ENCODE results near the gene SLC39A5. TPM values are rescaled to one million over a fixed set of nuclear protein-coding genes. Genes with fewer than 3 reads are reported as not detected.

The SLC39A5 gene
- polyA plus RNA-seq, 1 donor from 2014 or later, result 0.33 TPM

GRCh38 chr12:56255671-56256070, 25.8 kb downstream of the SLC39A5 start:
- no peaks in the 10 kb centered on the region for H3K27me3 ChIP-seq (ENCODE audit: insufficient read depth, low read depth, low read length)
- H3K4me2 ChIP-seq (ENCODE audit: low read length), result no peak overlapping the region
- no peak overlapping the region for H3K27ac ChIP-seq (ENCODE audit: low read length)
- no peaks in the 10 kb centered on the region for H3K9me2 ChIP-seq (ENCODE audit: insufficient read depth, low read length)
- H3K4me3 ChIP-seq (ENCODE audit: low read length), result no peak overlapping the region
- TF ChIP-seq CTCF (IDR thresholded peaks at IDR 0.05; ENCODE audit: poor library complexity, severe bottlenecking) (no peak), EP300 (conservative IDR thresholded peaks at IDR 0.05; ENCODE audit: poor library complexity, severe bottlenecking) (no peak), RAD21 (conservative IDR thresholded peaks at IDR 0.05) (no peak), POLR2AphosphoS5 (IDR thresholded peaks at IDR 0.05) (no peak), MXI1 (conservative IDR thresholded peaks at IDR 0.05; ENCODE audit: poor library complexity, severe bottlenecking) (no peak), EZH2 (IDR thresholded peaks at IDR 0.05; ENCODE audit: borderline replicate concordance, insufficient read depth, low read length, poor library complexity, severe bottlenecking) (no peak), REST (IDR thresholded peaks at IDR 0.05; ENCODE audit: borderline replicate concordance) (no peak), TAF1 (IDR thresholded peaks at IDR 0.05; ENCODE audit: low read depth) (no peak), SMC3 (conservative IDR thresholded peaks at IDR 0.05; ENCODE audit: poor library complexity) (no peak)
- no peaks in the 10 kb centered on the region for H3F3A ChIP-seq (ENCODE audit: insufficient read depth, low read length, poor library complexity, severe bottlenecking)
- H2AFZ ChIP-seq (ENCODE audit: low read depth, low read length), result no peak overlapping the region
- H3K9me3 ChIP-seq (ENCODE audit: low read length), result no peaks in the 10 kb centered on the region
- H3K79me2 ChIP-seq (replicated peaks; ENCODE audit: insufficient read depth, low read length), result peaks cover 21% of the 10 kb centered on the region
- no peak overlapping the region for H3K9ac ChIP-seq (ENCODE audit: low read length)
- H4K20me1 ChIP-seq (ENCODE audit: insufficient read depth), result no peaks in the 10 kb centered on the region
- H3K36me3 ChIP-seq (ENCODE audit: insufficient read depth, low read length), result peaks cover 7% of the 10 kb centered on the region

- H3F3A ChIP-seq (ENCODE audit: insufficient read depth, low read length, poor library complexity, severe bottlenecking), result no peaks in the 10 kb centered on the region
- no peaks in the 10 kb centered on the region for H3K9me3 ChIP-seq (ENCODE audit: low read length)
- H3K9ac ChIP-seq (ENCODE audit: low read length), result peak overlapping the region; percentile 96
- no peaks in the 10 kb centered on the region for H3K9me2 ChIP-seq (ENCODE audit: insufficient read depth, low read length)
- no peak overlapping the region for H3K27ac ChIP-seq (ENCODE audit: low read length)
- TF ChIP-seq RAD21 (conservative IDR thresholded peaks at IDR 0.05) (no peak), EZH2 (IDR thresholded peaks at IDR 0.05; ENCODE audit: borderline replicate concordance, insufficient read depth, low read length, poor library complexity, severe bottlenecking) (no peak), REST (IDR thresholded peaks at IDR 0.05; ENCODE audit: borderline replicate concordance) (no peak), MXI1 (conservative IDR thresholded peaks at IDR 0.05; ENCODE audit: poor library complexity, severe bottlenecking) (no peak), EP300 (conservative IDR thresholded peaks at IDR 0.05; ENCODE audit: poor library complexity, severe bottlenecking) (no peak), SMC3 (conservative IDR thresholded peaks at IDR 0.05; ENCODE audit: poor library complexity) (no peak), TAF1 (IDR thresholded peaks at IDR 0.05; ENCODE audit: low read depth) (no peak), CTCF (IDR thresholded peaks at IDR 0.05; ENCODE audit: poor library complexity, severe bottlenecking) (no peak), POLR2AphosphoS5 (IDR thresholded peaks at IDR 0.05) (no peak)
- H3K79me2 ChIP-seq (replicated peaks; ENCODE audit: insufficient read depth, low read length), result peaks cover 21% of the 10 kb centered on the region
- H3K4me2 ChIP-seq (ENCODE audit: low read length), result peak overlapping the region; percentile 90
- peaks cover 7% of the 10 kb centered on the region for H3K36me3 ChIP-seq (ENCODE audit: insufficient read depth, low read length)
- H3K27me3 ChIP-seq (ENCODE audit: insufficient read depth, low read depth, low read length), result no peaks in the 10 kb centered on the region
- peak overlapping the region; percentile 96 for H3K4me3 ChIP-seq (ENCODE audit: low read length)
- no peaks in the 10 kb centered on the region for H4K20me1 ChIP-seq (ENCODE audit: insufficient read depth)
- no peak overlapping the region for H2AFZ ChIP-seq (ENCODE audit: low read depth, low read length)
Observed at GRCh38 chr12:56256326-56256960, 26.6 kb downstream of the SLC39A5 start.
